Hematopoietic multipotent progenitor cell treated with erythropoietin and hydrocortisone succinate and interleukin-3 and kit ligand, for 17 days (in vitro differentiated cells): ENCODE results near the gene SIVA1.

Experiments
- DNase-seq: peaks from one replicate; pipeline ENCODE4 v3.0.0-alpha.2; 2015; ENCODE audit warnings: low spot score

SIVA1 gene

GRCh38 chr14:104734991-104735779 lies 17.8 kb upstream of the SIVA1 start:
- no peak for DNase-seq

- no peak for DNase-seq
These were observed 16.9 kb upstream of the SIVA1 start for GRCh38 chr14:104735830-104736642.

- no peak for DNase-seq
These were observed 14.4 kb upstream of the SIVA1 start for GRCh38 chr14:104738375-104739019.

GRCh38 chr14:104739026-104739425 lies 13.9 kb upstream of the SIVA1 start:
- DNase-seq = no peak

GRCh38 chr14:104739546-104740516 lies 13.1 kb upstream of the SIVA1 start:
- peak; percentile 37 for DNase-seq

- DNase-seq = no peak
These were observed 11.7 kb upstream of the SIVA1 start for GRCh38 chr14:104741108-104741802.

GRCh38 chr14:104741803-104742251 lies 11.1 kb upstream of the SIVA1 start:
- DNase-seq = no peak

- no peak for DNase-seq
These were observed 10.1 kb upstream of the SIVA1 start for GRCh38 chr14:104742586-104743455.

GRCh38 chr14:104743461-104744380 lies 9.2 kb upstream of the SIVA1 start:
- DNase-seq = no peak

GRCh38 chr14:104744484-104744883 lies 8.5 kb upstream of the SIVA1 start:
- no peak for DNase-seq

GRCh38 chr14:104745431-104745830 lies 7.5 kb upstream of the SIVA1 start:
- no peak for DNase-seq

GRCh38 chr14:104746071-104746545 lies 6.8 kb upstream of the SIVA1 start:
- no peak for DNase-seq

GRCh38 chr14:104746934-104747481 lies 5.9 kb upstream of the SIVA1 start:
- no peak for DNase-seq

GRCh38 chr14:104747876-104748275 lies 5.1 kb upstream of the SIVA1 start:
- DNase-seq = no peak

- no peak for DNase-seq
These were observed 3.8 kb upstream of the SIVA1 start for GRCh38 chr14:104749111-104749649.

- no peak for DNase-seq
These were observed 2.7 kb upstream of the SIVA1 start for GRCh38 chr14:104750056-104750752.

- DNase-seq = peak; percentile 34
These were observed 2.2 kb upstream of the SIVA1 start for GRCh38 chr14:104750753-104751057.
